T-helper 1 cell (primary cell): ENCODE results near the gene NEK2.
"Not testable (repeated sequence)": the region's sequence is repeated elsewhere in the genome, so short reads cannot be mapped to it uniquely, and the experiment has no call there.

ENCODE experiments used
- DNase-seq, 5 donors: peaks; one replicate each; pipeline ENCODE4 v3.0.0-alpha.2; 2012 to 2020
- total RNA-seq, 4 donors: gene quantifications; one replicate each; lab custom pipeline; 2026; lab: John Stamatoyannopoulos, UW

The NEK2 gene
- 0.27 to 1.2 (median 0.58) reads per million in 4 donors for total RNA-seq

DNA sequence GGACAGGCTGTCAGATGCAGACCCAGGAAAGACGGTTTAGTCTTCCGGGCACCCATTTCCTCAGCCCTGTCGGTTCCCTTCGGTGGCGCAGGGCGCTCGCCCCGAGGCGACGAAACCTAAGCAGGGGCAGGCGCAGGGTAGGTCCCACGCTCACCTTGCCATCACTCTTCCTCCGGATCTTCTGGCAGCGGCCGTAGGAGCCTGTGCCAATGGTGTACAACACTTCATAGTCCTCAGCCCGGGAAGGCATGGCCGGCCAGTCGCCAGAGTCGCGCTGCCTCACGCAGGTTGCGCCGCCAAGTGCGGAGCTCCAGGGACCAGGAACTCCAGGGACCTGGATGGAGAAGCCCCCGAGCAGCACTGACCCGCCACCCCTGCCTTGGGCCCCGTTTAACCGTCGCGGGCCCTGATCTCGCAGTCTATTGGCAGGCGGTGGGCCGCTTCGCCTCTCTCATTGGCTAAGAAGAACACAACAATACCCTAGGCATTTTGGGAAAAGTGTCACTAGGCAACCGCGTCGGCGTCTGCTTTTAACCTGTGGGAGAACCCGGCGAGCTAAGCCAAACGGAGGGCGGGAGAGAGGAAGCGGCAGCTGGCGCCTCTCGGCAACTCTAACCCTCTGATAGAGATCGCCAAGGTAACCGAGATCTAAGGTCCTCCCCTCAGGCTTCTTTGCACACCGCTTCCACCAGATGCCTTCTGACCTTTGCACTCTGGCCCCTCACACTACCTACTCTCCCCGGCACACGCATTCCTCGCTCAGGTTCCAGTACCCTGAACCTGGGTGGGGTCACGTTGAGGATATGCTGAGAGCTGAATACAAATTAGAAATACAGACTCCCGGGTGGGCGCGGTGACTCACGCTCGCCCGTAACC is at the start of gene NEK2:
NEK2 (minus strand) TSS at position 392 of the 876 bp plus-strand sequence; CDS start at position 250, 142 bp downstream.
- DNase-seq, result peak; percentile 63 to 88 (median 77)

- DNase-seq, result no peak
These were observed 49.3 kb upstream of the NEK2 start for GRCh38 chr1:211724687-211725196.

- no peak for DNase-seq
These were observed 47.9 kb upstream of the NEK2 start for GRCh38 chr1:211723273-211723672.

GRCh38 chr1:211722277-211723175 is 47.1 kb upstream of the NEK2 start:
- no peak for DNase-seq

DNA sequence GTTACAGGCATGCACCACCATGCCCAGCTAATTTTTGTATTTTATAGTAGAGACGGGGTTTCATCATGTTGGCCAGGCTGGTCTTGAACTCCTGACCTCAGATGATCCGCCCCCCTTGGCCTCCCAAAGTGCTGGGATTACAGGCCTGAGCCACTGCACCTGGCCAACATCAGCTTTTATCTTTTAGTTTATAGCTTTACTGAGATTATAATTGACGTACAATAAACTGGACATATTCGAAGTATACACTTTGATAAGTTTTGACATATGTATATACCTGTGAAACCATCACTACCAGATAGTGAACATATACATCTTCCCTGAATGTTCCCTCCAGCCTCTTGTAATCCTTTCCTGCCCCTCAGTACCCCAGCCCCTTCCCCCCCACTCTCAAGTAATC is 41.1 kb upstream of the NEK2 start:
- not testable (repeated sequence) for DNase-seq

- DNase-seq, result no peak
These were observed 40.5 kb upstream of the NEK2 start for GRCh38 chr1:211715971-211716370.

- no peak for DNase-seq
These were observed 38.7 kb upstream of the NEK2 start for GRCh38 chr1:211714154-211714553.

- DNase-seq, result no peak
These were observed 37.8 kb upstream of the NEK2 start for GRCh38 chr1:211713231-211713630.

DNA sequence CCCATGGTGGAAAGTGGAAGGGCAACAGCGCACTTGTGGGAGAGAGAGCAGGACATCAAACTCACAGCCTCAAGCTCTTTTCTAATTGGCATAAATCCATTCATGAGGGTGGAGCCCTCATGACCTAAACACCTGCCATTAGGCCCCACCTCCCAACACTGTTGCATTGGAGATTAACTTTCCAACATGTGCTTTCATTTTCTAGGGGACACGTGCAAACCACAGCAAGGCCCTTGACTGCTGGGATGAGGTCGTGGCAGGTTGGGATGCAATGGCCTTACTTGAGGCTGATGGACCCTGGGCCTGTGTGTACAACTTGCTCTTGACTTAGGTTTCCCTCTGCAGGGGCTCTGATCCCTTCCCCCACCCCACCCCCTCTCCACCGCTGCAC is 35.9 kb upstream of the NEK2 start:
- no peak for DNase-seq

DNA sequence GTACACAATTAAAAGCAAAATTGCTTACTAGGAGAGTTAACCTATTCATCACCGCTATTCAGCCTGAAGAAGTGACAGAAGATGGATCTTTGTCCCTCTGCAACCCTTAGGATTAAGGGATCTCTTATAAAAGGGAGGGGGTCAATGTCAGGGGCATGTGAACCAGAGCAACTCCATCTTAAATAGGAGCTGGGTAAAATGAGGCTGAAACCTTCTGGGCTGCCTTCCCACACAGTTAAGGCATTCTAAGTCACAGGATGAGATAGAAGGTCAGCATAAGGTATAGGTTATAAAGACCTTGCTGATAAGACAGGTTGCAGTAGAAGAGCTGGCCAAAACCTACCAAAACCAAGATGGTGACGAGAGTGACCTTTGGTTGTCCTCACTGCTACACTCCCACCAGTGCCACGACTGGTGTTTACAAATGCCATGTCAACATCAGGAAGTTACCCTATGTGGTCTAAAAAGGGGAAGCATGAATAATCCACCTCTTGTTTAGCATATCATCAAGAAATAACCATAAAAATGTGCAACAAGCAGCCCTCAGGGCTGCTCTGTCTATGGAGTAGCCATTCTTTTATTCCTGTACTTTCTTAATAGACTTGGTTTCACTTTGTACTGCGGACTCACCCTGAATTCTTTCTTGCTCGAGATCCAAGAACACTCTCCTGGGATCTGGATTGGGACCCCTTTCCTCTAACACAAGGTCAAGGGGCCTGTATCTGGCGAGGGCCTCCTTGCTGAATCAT is 35.3 kb upstream of the NEK2 start:
- DNase-seq, result no peak

DNA sequence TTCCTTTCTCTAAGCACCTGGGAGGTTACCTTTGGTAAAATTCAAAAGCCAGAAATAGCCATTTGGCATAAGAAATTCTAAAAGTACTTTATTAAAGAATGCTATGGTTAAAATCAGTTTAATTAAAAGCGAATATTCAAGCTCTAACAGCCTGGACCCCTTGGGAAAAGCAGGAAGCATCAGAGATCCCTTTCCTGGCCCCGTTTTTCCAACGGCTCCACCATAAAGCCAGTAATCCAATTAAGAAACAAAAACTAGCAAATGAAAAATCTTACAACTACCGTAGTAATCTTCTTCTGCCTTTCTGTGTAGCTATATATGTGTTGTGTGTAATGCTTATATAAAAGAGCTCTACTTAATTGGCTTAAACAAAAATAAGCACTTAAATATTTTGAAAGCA is 33.5 kb upstream of the NEK2 start:
- no peak for DNase-seq

GRCh38 chr1:211708006-211708405 is 32.6 kb upstream of the NEK2 start:
- no peak for DNase-seq

DNA sequence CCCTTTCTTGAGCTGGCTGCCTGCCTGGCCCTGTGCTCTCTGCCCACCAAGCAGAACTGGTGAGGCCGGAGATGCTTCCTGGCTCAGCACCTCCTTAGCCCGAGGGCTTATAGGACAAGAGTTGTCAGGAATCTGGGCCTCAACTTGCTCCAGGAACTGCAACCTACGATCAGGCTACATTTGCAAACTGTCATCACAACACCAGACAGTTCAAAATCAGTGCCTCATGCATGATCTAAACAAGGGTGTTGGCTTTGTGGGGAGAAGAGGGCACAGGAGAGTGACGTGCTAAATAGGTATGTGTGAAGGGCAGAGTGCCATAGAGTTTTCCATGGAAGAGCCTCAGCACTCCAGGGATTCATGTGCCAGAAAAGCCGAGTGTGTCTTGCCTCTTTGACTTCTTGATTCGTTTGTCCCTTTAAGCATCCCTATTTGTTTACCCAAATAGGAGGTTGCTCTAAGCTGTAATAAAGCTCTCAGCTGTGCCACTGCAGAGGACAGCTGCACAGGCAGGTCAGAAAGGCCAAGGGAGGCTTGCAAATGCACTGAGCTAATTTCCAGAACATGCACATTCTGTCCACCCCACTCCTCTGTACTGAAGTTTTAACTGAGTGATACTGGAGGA is 30.2 kb upstream of the NEK2 start:
- DNase-seq, result no peak

DNA sequence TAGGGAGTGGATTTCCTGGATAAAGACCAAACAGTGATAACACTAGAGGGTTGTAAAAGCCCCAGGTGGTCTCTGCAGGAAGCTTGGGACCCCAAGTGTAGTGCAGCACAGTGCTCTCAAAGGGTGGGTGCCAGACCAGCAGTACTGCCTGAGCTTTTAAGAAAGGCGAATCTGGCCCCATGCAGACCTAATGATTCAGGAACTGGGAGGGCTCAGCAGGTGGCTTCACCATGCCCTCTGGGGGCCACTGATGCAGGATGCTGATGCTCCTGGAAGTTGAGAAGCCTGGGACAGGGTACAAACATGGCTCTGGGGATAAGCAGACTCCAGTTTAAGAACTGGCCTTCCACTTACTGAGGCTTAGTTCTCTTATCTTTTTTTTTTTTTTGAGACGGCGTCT is 29.1 kb upstream of the NEK2 start:
- DNase-seq, result no peak

- DNase-seq, result no peak
These were observed 28.6 kb upstream of the NEK2 start for GRCh38 chr1:211703812-211704537.

DNA sequence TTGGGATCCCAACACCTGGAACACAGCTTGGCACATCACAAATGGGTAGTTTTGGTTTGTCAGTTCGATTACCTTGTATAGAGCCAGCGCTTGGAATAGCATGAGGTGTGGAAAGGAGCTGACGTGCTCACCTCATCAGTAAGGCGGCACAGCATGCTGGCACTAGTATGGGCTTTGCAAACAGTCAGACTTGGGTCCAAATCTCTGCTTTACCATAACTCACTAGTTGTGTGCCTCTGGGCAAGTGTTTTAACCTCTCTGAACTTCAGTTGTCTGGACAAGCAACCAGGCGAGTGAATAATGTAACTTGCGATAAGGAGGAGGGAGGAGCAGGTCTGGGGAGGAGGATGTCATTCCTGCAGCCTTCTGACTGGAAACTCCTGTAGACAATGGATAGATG is 26.3 kb upstream of the NEK2 start:
- no peak for DNase-seq

DNA sequence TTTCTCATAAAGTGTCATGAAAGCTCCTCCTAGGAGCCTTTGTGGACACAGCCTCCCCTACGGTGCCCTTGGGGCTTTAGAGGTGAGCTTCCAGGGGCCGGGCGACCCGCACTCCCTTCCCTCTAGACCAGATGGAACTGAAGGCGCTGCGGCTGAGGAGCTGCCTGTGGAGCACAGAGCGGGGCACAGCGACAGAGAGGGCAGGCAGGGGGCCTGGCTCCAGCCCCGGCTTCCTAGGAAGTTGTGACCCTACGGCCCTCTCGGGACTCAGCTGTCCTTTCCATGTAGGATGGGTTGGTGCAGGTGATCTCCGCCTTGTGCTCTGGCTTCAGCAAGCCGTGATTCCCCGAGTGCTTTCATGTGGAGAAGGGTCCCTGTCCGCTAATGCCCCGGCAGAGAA is 23.6 kb upstream of the NEK2 start:
- DNase-seq, result no peak

- peak; percentile 52 to 76 (median 67) for DNase-seq
These were observed 23.0 kb upstream of the NEK2 start for GRCh38 chr1:211698161-211699026.

GRCh38 chr1:211697356-211697755 is 21.9 kb upstream of the NEK2 start:
- DNase-seq, result no peak

DNA sequence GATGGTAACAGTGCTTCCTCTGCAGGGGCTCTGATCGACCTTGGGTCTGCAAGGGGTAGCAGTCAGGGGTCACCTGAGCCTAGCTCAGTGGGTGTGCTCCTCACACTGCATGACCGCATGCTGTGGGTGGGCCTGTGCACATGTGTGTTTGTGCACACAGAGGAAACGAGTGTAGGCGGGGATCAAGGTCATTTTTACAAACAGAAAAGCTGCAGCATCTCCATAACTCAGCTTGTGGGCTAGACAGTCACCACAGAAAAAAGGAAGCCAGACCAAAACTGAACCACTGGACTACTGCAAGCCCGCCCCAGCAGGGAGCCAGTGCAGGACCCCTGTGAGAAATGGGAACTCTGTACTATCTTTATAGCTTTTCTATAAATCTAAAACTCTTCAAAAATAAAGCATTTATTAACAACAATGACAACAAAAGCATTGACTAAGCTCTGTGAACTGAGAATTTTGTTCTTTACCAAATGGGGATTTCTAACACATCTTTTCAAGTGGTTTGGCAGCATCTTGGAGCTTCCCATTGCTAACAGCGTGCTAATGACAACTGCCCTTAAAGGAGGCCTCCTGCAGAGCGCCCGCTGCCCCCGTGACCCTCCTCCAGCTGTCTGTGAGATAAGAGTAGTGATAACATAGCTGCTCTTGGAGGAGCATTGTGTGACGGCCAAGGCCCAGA is 19.9 kb upstream of the NEK2 start:
- peak in 1 of 5 donors; percentile 10 for DNase-seq
